NT2/D1 (cell line): ENCODE results near the gene DAPK3.
A peak's percentile ranks its signal among the peaks of the same experiment; 100 is the strongest.
"Not testable (repeated sequence)": the region's sequence is repeated elsewhere in the genome, so short reads cannot be mapped to it uniquely, and the experiment has no call there.

Source experiments
- DNase-seq: peaks from one replicate; pipeline ENCODE4 v3.0.0-alpha.2; 2011; ENCODE audit warnings: low read depth, low spot score
- H3K27me3 ChIP-seq: 2 replicates; pipeline ENCODE4 v1.6.0; 2011; ENCODE audit warnings: mild to moderate bottlenecking; ENCODE audit not compliant: insufficient read length, insufficient read depth
- H3K36me3 ChIP-seq: 2 replicates; pipeline ENCODE4 v1.6.1; 2011; ENCODE audit warnings: mild to moderate bottlenecking, low read length, mixed read lengths; ENCODE audit not compliant: insufficient read depth, insufficient read length
- H3K4me1 ChIP-seq: 2 replicates; pipeline ENCODE4 v1.5.1; 2011; ENCODE audit not compliant: insufficient read depth, insufficient read length
- H3K4me3 ChIP-seq: 2 replicates; pipeline ENCODE4 v1.5.1; 2011; ENCODE audit warnings: low read depth; ENCODE audit not compliant: insufficient read length
- H3K9ac ChIP-seq: 2 replicates; pipeline ENCODE4 v1.6.0; 2011; ENCODE audit warnings: low read depth; ENCODE audit not compliant: insufficient read length
- H3K9me3 ChIP-seq: 2 replicates; pipeline ENCODE4 v1.5.1; 2011; ENCODE audit warnings: mild to moderate bottlenecking, low read length; ENCODE audit not compliant: insufficient read depth
- SUZ12 ChIP-seq: IDR thresholded peaks from 2 replicates; pipeline ENCODE4 v1.6.1; 2011; ENCODE audit not compliant: insufficient read length, insufficient read depth; ENCODE audit errors: extremely low read depth
- YY1 ChIP-seq: IDR thresholded peaks from 2 replicates; pipeline ENCODE4 v1.6.1; 2011; ENCODE audit not compliant: insufficient read length, insufficient read depth
- ZNF274 ChIP-seq: IDR thresholded peaks from 2 replicates; pipeline ENCODE4 v1.6.1; 2011; ENCODE audit warnings: mild to moderate bottlenecking, low read depth, low read length

DAPK3 gene

DNA sequence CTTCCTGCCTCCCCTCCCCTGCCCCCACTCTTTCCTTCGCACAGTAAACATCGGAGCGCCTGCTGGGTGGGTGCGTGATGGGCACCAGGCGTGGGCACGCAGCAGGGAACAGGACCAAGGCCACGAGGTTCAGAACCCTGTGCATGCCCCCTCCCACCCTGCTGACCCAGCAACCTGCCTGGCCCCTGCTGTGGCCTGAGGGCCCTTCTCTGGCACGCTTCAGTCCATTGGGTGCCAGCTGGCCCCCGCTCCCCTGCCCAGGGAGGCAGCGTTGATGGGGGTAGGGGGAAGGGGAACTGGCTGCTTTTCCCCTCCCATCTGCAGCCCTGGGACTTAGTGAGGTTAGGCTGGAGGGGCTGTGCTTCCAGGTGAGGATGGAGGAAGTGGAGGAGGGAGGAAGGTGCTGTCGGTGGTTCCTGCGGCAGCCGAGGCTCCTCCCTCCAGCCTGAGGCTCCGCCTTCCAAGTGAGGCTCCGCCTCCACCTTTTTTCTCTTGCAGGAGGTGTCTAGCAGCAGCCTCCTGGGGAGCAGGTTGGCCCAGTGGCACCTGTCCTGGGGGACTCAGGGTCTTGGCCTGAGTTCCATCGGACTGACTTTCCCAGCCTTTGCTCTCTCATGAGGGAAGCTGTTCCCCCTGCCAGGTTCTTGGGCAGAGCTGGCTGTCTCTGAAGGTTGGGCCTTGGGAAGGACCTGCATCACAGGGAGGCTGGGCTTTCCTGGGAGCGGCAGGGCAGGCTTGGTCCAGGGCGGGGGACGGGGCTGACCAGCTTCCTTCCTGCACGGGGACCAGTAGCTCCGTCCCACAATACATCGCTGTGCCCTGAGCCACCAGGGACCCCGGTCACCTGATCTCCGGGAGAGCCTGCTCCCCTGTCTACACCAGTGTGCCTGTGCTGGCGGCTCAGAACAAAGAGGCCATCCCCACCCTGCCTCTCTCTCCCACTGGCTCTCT lies 43.9 kb upstream of the DAPK3 start:
- TF ChIP-seq YY1 (no peak), SUZ12 (no peak), ZNF274 (no peak)
- H3K36me3 ChIP-seq = peaks cover 93% of the 10 kb centered on the region
- H3K27me3 ChIP-seq = no peaks in the 10 kb centered on the region
- H3K9ac ChIP-seq = peak overlapping the region; percentile 12
- H3K9me3 ChIP-seq = no peaks in the 10 kb centered on the region
- no peak overlapping the region for H3K4me3 ChIP-seq
- H3K4me1 ChIP-seq = peaks cover 35% of the 10 kb centered on the region
- DNase-seq = peak; percentile 11

DNA sequence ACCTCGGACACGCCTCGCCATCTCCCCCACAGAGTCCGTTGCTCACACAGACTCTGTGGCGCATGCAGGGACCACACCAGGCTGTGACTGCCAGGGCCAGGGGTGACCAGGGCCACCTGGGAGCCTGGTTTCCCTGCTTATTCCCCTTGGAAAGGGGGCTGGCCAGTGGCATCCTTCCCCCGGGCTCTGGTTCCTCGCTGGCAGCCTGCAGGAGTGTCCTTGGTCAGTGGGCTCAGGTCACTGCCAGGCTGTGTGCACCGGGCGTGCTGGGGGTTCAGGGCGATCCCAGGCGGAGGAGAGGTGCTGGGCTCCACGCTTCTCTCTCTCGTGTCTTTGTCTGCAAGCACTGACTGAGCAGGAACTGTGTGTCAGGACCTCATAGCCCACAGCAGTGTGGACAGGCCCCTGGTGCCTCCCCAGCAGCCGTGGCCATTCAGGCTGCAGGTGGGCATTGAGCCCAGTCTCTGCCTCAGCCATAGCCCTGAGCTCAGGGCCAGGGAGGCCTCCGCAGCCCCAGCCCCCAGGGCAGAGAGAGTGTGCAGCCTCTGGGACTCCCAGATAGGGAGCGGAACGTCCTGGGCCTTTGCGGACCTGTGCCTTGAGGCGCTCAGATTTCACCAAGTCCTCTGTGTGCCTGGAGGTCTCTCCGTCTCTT lies 43.1 kb upstream of the DAPK3 start:
- TF ChIP-seq SUZ12 (no peak), ZNF274 (no peak), YY1 (no peak)
- no peak for DNase-seq
- Histone ChIP-seq H3K4me3 (no peak overlapping the region), H3K36me3 (peaks cover 91% of the 10 kb centered on the region), H3K9me3 (no peaks in the 10 kb centered on the region), H3K27me3 (no peaks in the 10 kb centered on the region), H3K9ac (peak overlapping the region; percentile 1), H3K4me1 (peaks cover 36% of the 10 kb centered on the region)

DNA sequence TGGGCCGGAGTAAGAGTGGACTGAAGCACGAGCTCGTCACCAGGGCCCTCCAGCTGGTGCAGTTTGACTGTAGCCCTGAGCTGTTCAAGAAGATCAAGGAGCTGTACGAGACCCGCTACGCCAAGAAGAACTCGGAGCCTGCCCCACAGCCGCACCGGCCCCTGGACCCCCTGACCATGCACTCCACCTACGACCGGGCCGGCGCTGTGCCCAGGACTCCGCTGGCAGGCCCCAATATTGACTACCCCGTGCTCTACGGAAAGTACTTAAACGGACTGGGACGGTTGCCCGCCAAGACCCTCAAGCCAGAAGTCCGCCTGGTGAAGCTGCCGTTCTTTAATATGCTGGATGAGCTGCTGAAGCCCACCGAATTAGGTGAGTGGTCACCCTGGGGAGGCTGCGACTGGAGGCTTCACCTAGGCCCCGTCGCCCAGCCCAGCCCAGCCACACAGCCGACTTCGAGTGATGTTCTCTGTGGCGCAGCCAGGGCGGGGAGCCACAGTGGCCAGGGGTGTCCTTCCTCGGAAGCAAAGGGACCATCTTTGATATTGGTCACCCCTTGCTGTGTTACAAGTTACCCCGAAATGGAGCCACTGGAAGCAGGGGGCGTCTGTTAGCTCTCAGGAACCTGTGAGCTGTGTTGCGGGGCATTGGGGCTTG lies 42.2 kb upstream of the DAPK3 start:
- peak overlapping the region; percentile 33 for H3K9ac ChIP-seq
- DNase-seq = no peak
- H3K36me3 ChIP-seq = peaks cover 84% of the 10 kb centered on the region
- TF ChIP-seq ZNF274 (no peak), YY1 (no peak), SUZ12 (no peak)
- no peaks in the 10 kb centered on the region for H3K9me3 ChIP-seq
- no peaks in the 10 kb centered on the region for H3K27me3 ChIP-seq
- H3K4me3 ChIP-seq = no peak overlapping the region
- H3K4me1 ChIP-seq = peaks cover 36% of the 10 kb centered on the region

DNA sequence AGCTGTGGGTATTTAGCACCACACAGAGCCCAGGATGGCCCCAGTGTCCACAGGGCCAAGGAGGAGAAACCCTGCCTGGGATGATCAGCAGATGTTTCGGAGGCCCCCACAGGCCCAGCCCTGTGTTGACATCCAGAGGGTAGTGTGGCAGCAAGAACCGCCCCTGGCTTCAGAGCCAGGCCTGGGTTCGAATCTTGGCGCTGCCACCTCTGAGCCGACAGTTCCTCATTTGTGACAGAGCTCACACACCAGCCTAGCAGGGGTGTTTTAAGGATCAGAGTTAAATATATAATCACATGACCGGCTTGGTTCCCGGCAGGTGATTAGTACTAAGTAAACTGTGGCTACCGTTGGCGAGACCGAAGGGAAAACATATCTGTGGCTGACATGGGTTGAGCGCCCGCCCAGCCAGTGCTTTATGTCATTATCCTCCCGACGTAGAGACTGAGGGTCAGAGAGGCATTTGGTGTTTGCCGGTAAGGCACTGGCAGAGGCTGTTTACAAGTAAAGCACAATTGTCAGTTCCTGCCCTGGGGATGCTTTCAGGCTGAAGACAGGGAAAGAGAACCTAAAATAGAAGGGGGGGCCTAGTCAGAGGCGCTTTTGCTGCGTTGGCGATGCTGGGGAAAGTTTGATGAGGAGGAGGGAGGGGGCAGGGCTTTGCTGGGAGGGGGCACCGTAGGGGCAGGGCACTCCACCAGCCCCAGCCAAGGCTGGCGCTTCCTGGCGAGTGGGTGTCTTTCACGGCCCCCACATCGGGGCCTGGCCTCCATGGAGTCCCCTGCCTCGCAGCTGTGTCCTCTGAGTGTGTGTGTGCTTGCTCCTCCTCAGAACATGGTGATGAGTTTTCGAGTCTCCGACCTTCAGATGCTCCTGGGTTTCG lies 41.4 kb upstream of the DAPK3 start:
- Histone ChIP-seq H3K36me3 (peaks cover 77% of the 10 kb centered on the region), H3K4me1 (peaks cover 36% of the 10 kb centered on the region), H3K4me3 (no peak overlapping the region), H3K9ac (no peak overlapping the region), H3K27me3 (no peaks in the 10 kb centered on the region), H3K9me3 (no peaks in the 10 kb centered on the region)
- DNase-seq = no peak
- no peak for TF ChIP-seq ZNF274
- TF ChIP-seq SUZ12 = no peak
- TF ChIP-seq YY1 = no peak

DNA sequence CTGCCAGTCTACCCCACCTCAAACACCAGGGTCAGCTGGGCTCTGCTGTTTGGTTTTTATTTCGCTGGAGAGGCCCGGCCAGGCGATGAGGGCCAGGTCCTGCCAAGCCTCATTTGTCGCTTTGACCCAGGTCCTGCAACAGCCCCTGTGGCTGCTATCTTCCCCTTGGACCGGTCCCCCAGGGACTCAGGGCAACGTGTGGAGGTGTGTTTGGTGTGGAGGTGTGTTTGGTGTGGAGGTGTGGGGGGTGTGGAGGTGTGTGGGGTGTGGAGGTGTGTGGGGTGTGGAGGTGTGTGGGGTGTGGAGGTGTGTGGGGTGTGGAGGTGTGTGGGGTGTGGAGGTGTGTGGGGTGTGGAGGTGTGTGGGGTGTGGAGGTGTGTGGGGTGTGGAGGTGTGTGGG lies 40.5 kb upstream of the DAPK3 start:
- H3K27me3 ChIP-seq, H3K4me3 ChIP-seq, H3K9me3 ChIP-seq, DNase-seq: not testable (repeated sequence)
- peak overlapping the region; percentile 38 for H3K9ac ChIP-seq
- H3K36me3 ChIP-seq = peaks cover 68% of the 10 kb centered on the region
- H3K4me1 ChIP-seq = peaks cover 35% of the 10 kb centered on the region

DNA sequence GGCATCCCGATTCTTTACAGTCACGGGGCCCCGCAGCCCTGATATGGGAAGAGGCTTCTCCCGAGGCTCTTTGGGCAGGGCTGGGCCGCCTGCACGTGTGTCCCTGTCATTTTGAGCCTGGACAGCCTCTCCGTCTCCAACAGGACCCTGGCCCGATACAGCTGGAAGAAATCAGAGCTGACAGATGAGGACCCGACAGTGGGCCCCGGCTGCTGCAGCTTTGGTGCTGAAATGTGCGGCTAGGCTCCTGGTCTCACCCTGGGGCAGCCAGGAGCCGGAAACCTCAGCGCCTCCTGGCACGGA lies 39.9 kb upstream of the DAPK3 start:
- H3K4me3 ChIP-seq = no peak overlapping the region
- H3K9ac ChIP-seq = no peak overlapping the region
- H3K4me1 ChIP-seq = peaks cover 31% of the 10 kb centered on the region
- TF ChIP-seq SUZ12 (no peak), ZNF274 (no peak), YY1 (no peak)
- DNase-seq = no peak
- H3K36me3 ChIP-seq = peaks cover 61% of the 10 kb centered on the region
- H3K27me3 ChIP-seq = no peaks in the 10 kb centered on the region
- no peaks in the 10 kb centered on the region for H3K9me3 ChIP-seq
